Measurements from ENCODE around the gene FADS1.

DNA sequence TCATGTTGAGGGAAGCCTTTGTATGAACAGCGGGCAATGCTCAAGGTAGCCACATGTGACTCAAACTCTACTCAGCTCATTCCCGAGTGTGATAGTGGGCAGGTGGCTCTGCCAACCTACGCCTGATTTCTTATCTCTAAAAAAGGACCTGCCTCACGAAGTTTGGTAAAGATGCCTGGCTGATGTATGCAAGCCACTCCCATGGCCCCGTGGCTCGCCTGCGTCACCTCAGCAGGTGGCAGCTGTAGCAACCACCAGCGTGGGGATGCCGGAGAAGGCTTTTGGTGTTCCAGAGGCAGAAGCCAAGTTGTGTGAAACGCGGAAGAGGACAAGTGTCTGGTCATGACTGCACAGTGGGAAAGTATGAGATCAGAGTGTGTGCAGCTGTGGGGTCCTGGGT lies 16.7 kb upstream of the FADS1 start:
- TF ChIP-seq CTCF (IDR thresholded peaks at IDR 0.05) = no peak
- TF ChIP-seq, protein P1, sequence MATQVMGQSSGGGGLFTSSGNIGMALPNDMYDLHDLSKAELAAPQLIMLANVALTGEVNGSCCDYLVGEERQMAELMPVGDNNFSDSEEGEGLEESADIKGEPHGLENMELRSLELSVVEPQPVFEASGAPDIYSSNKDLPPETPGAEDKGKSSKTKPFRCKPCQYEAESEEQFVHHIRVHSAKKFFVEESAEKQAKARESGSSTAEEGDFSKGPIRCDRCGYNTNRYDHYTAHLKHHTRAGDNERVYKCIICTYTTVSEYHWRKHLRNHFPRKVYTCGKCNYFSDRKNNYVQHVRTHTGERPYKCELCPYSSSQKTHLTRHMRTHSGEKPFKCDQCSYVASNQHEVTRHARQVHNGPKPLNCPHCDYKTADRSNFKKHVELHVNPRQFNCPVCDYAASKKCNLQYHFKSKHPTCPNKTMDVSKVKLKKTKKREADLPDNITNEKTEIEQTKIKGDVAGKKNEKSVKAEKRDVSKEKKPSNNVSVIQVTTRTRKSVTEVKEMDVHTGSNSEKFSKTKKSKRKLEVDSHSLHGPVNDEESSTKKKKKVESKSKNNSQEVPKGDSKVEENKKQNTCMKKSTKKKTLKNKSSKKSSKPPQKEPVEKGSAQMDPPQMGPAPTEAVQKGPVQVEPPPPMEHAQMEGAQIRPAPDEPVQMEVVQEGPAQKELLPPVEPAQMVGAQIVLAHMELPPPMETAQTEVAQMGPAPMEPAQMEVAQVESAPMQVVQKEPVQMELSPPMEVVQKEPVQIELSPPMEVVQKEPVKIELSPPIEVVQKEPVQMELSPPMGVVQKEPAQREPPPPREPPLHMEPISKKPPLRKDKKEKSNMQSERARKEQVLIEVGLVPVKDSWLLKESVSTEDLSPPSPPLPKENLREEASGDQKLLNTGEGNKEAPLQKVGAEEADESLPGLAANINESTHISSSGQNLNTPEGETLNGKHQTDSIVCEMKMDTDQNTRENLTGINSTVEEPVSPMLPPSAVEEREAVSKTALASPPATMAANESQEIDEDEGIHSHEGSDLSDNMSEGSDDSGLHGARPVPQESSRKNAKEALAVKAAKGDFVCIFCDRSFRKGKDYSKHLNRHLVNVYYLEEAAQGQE (IDR thresholded peaks at IDR 0.05; ENCODE audit: insufficient read depth in 1 of 2, low read depth in 2 of 2, low read length in 1 of 2) = no peak
